Aorta (tissue), 5 donors: Measurements from ENCODE around the gene NT5C1A. TPM values are rescaled to one million over a fixed set of nuclear protein-coding genes. Genes with fewer than 3 reads are reported as not detected.

Source experiments
- ATAC-seq: fragments of 200-7000 bp; cut with Tn5 transposase; one replicate; pipeline ENCODE4 v1.9.1; 2022; ENCODE audit warnings: moderate library complexity; ENCODE audit not compliant: low FRiP score
- DNase-seq, 2 donors: peaks; one replicate each; pipeline ENCODE4 v3.0.0-alpha.2; 2020
- H3K27ac ChIP-seq, 2 donors: one replicate each; pipeline ENCODE4 v1.5.1; 2013; ENCODE audit warnings: low read length in 2 of 2, mild to moderate bottlenecking in 2 of 2, moderate library complexity in 2 of 2, control low read depth in 1 of 2, inconsistent platforms in 1 of 2, low read depth in 1 of 2
- H3K27me3 ChIP-seq, 2 donors: one replicate each; pipeline ENCODE4 v1.6.1; 2013; ENCODE audit warnings: control low read depth in 1 of 2, low read length in 1 of 2, mild to moderate bottlenecking in 1 of 2, moderate library complexity in 1 of 2; ENCODE audit not compliant: insufficient read depth in 2 of 2, control insufficient read depth in 1 of 2
- H3K36me3 ChIP-seq, 2 donors: one replicate each; pipeline ENCODE4 v1.6.1; 2013; ENCODE audit warnings: control low read depth in 1 of 2, low read length in 1 of 2, mild to moderate bottlenecking in 1 of 2; ENCODE audit not compliant: insufficient read depth in 2 of 2, control insufficient read depth in 1 of 2
- H3K4me1 ChIP-seq, 2 donors: one replicate each; pipeline ENCODE4 v1.6.1; 2013; ENCODE audit warnings: low read length in 2 of 2, control low read depth in 1 of 2, mild to moderate bottlenecking in 1 of 2, moderate library complexity in 1 of 2; ENCODE audit not compliant: insufficient read depth in 2 of 2, control insufficient read depth in 1 of 2
- H3K4me3 ChIP-seq, 2 donors: one replicate each; pipeline ENCODE4 v1.5.1; 2013; ENCODE audit warnings: low read length in 2 of 2, control low read depth in 1 of 2, mild to moderate bottlenecking in 1 of 2
- H3K9me3 ChIP-seq: one replicate; pipeline ENCODE4 v1.6.1; 2013; ENCODE audit warnings: mild to moderate bottlenecking, low read length; ENCODE audit not compliant: control insufficient read depth
- WGBS, 2 donors: extraction: QIAGEN DNeasy Blood & Tissue Kit; methylation state at CpG; one replicate each; pipeline ENCODE4 v1.1.7; 2013; 5-methylcytosine and 5-hydroxymethylcytosine counted together
- intact Hi-C, 2 donors: fragments of 100-400 bp; cut with DNase I; formaldehyde crosslinking; loops; one replicate each; pipeline versions ENCODE4 v1.14.2 to v1.15.0; 2022
- polyA plus RNA-seq, 2 donors: library from polyadenylated mRNA; stranded (reverse); fragments of 200-250 nt; gene quantifications; one replicate each; pipeline ENCODE4 v1.2.3, GENCODE V29; 2013
- total RNA-seq, 2 donors: library from RNA; stranded (reverse); fragmentation: NEBNext Ultra II Directional; extraction: Animal tissue kit (Norgen Biotek cat#: 25700); gene quantifications; one replicate each; pipeline ENCODE4 v1.2.1, GENCODE V29; 2021
- donor health status: healthy with polysubstance abuse.
- donor health status: Bipolar disorder and iron deficiency.
- donor health status: DM: no; HTN: no; CAD: no.
- donor health status: DM: no; HTN: no; CAD: no.
- donor health status: DM: yes; HTN: yes; CAD: no.

Gene NT5C1A
- total and polyA plus RNA-seq, 4 donors: 0.46 to 0.57 TPM; not detected in 2

GRCh38 chr1:39652554-39652953, 19.4 kb downstream of the NT5C1A start:
- H3K9me3 ChIP-seq: no peaks in the 10 kb centered on the region
- DNase-seq (no peak), ATAC-seq (no peak)
- no peaks in the 10 kb centered on the region for H3K36me3 ChIP-seq
- intact Hi-C loops: no loop called here
- H3K4me3 ChIP-seq: no peak overlapping the region
- no peaks in the 10 kb centered on the region for H3K27me3 ChIP-seq
- no peak overlapping the region for H3K27ac ChIP-seq
- WGBS, 2 donors: 89% methylated on average over 2 of the region's 2 CpGs
- no peaks in the 10 kb centered on the region for H3K4me1 ChIP-seq

GRCh38 chr1:39652105-39652504, 19.8 kb downstream of the NT5C1A start:
- H3K36me3 ChIP-seq: no peaks in the 10 kb centered on the region
- intact Hi-C loops: no loop called here
- DNase-seq (peak in 1 of 2 donors; percentile 79), ATAC-seq (peak; percentile 29)
- no peaks in the 10 kb centered on the region for H3K4me1 ChIP-seq
- no peak overlapping the region for H3K4me3 ChIP-seq
- 11 to 19% methylated on average over 6 of the region's 6 CpGs for WGBS, 2 donors
- no peaks in the 10 kb centered on the region for H3K9me3 ChIP-seq
- H3K27ac ChIP-seq: no peak overlapping the region
- H3K27me3 ChIP-seq: no peaks in the 10 kb centered on the region

GRCh38 chr1:39650431-39650830, 21.5 kb downstream of the NT5C1A start:
- no peak for DNase-seq
- intact Hi-C loops: no loop called here
- Histone ChIP-seq H3K4me3 (no peak overlapping the region), H3K4me1 (no peaks in the 10 kb centered on the region), H3K27ac (no peak overlapping the region), H3K27me3 (no peaks in the 10 kb centered on the region), H3K9me3 (no peaks in the 10 kb centered on the region), H3K36me3 (no peaks in the 10 kb centered on the region)
- 93 to 100% methylated on average over 1 of the region's 1 CpG for WGBS, 2 donors
- ATAC-seq: no peak

DNA sequence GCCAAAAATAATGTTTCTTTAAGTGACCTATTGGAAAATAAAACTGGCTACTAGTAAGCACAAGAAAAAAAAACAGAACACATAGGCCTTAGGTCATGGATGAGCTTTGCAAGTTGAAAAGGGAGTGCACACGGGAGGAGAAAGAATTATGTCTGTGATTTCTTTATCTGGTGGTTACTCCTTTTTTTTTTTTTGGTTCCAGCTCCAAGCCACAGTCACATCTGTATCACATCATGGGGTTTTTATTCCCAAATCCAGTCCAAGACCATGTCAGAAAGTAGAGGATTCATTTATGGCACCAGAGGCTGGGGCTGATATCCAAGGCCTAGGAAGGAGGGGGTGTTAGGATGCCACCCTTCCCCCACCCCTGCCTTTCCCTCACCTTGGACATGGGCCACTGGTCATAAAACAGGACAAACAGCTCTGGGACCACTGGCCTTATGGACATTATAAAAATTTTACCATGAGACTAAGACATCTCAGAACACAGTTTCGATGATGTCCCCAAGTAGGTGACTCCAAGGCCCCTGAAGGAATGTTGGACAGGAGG, 22.2 kb downstream of the NT5C1A start:
- Histone ChIP-seq H3K27me3 (no peaks in the 10 kb centered on the region), H3K4me1 (no peaks in the 10 kb centered on the region), H3K36me3 (no peaks in the 10 kb centered on the region), H3K27ac (no peak overlapping the region), H3K9me3 (no peaks in the 10 kb centered on the region), H3K4me3 (no peak overlapping the region)
- DNase-seq (no peak), ATAC-seq (no peak)
- intact Hi-C loops: no loop called here
- 85 to 87% methylated on average over 2 of the region's 2 CpGs for WGBS, 2 donors

GRCh38 chr1:39648496-39648895, 23.4 kb downstream of the NT5C1A start:
- ATAC-seq (no peak), DNase-seq (no peak)
- H3K4me3 ChIP-seq: no peak overlapping the region
- WGBS, 2 donors: 65 to 75% methylated on average over 2 of the region's 2 CpGs
- H3K27ac ChIP-seq: no peak overlapping the region
- no peaks in the 10 kb centered on the region for H3K36me3 ChIP-seq
- H3K27me3 ChIP-seq: no peaks in the 10 kb centered on the region
- H3K9me3 ChIP-seq: no peaks in the 10 kb centered on the region
- intact Hi-C loops: no loop called here
- no peaks in the 10 kb centered on the region for H3K4me1 ChIP-seq

DNA sequence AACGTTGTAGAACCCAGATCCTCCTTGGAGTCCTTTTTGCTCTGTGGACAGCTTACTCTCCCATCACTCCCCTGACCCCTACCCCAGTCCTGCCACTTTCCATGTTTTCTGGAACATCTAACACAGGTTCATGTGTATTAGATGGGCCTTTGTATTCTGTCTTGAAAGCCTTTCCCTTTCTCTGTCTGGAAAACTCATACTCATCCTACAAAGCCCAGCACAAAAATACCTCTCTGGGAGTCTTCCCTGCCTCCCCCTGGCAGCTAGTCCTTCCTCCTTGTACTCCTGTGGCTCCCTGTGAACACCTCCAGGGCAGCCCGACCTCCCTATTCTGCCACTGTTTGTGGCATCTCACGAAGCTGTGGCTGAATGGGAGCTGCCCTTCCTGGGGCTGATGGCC, 24.7 kb downstream of the NT5C1A start:
- no peaks in the 10 kb centered on the region for H3K27me3 ChIP-seq
- peak overlapping the region; percentile 2 to 30 for H3K27ac ChIP-seq
- H3K4me3 ChIP-seq: no peak overlapping the region
- 70 to 71% methylated on average over 3 of the region's 3 CpGs for WGBS, 2 donors
- ATAC-seq (no peak), DNase-seq (no peak)
- no peaks in the 10 kb centered on the region for H3K9me3 ChIP-seq
- intact Hi-C loops: no loop called here
- no peaks in the 10 kb centered on the region for H3K4me1 ChIP-seq
- no peaks in the 10 kb centered on the region for H3K36me3 ChIP-seq

DNA sequence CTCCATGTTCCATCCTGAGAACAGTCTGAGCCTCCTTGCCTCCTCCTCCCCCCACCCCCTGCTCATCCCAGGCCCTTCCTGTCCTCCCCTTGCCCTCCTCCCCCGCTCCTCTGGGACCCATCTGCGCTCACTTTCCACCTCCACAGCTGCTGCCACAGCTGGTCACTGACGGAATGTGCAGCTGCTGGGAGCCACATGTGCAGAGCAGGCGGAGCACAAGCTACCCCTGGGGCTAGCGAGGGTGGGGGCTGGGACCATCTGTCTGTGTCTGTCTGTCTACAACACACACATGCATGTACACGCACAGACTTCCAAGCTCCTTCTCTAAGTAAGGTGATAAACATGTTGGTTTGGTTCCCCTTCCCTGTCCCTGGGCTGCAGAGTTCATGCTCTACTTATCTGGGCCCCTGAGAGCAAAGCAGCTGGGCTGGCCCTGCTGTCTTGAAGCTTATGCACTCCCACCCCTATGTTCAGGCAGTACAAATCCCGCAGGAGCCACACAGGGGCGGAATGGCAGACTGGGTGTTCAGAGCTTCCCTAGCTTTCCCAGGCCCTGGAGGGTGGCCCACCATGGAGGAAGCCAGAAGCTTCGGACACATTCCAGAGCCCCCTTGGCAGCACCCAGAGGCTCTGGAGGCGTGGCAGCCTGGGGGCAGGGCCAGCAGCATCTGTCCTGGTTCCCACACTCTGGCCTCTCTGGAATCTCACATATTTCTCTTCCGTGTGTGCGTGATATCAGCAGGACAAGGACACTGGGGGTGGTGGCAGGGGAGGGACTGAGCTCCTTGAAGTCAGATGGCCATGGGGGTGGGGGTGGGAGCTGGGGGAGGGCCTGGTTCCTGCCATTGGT, 25.4 kb downstream of the NT5C1A start:
- Histone ChIP-seq H3K27me3 (no peaks in the 10 kb centered on the region), H3K4me1 (no peaks in the 10 kb centered on the region), H3K9me3 (no peaks in the 10 kb centered on the region), H3K4me3 (no peak overlapping the region), H3K36me3 (no peaks in the 10 kb centered on the region), H3K27ac (peak overlapping the region; percentile 15 to 30)
- peak; percentile 64 for ATAC-seq
- WGBS, 2 donors: 15 to 22% methylated on average over 12 of the region's 12 CpGs
- intact Hi-C loops: no loop called here
- DNase-seq: peak; percentile 72 to 80

GRCh38 chr1:39645411-39646043, 26.4 kb downstream of the NT5C1A start:
- H3K27ac ChIP-seq: peak overlapping the region in 1 of 2 donors; percentile 19
- H3K9me3 ChIP-seq: no peaks in the 10 kb centered on the region
- H3K27me3 ChIP-seq: no peaks in the 10 kb centered on the region
- no peaks in the 10 kb centered on the region for H3K4me1 ChIP-seq
- DNase-seq (no peak), ATAC-seq (no peak)
- H3K4me3 ChIP-seq: no peak overlapping the region
- WGBS, 2 donors: 77 to 82% methylated on average over 3 of the region's 3 CpGs
- H3K36me3 ChIP-seq: no peaks in the 10 kb centered on the region
- intact Hi-C loops: no loop called here
